Keratinocyte (primary cell): ENCODE data around the gene SMARCAL1. TPM values are rescaled to one million over a fixed set of nuclear protein-coding genes. Genes with fewer than 3 reads are reported as not detected.

ENCODE experiments used
- DNase-seq: peaks from one replicate; pipeline ENCODE4 v3.0.0-alpha.2; 2011; ENCODE audit warnings: low read depth, missing footprints, low spot score
- FAIRE-seq: peaks from 2 replicates; lab custom pipeline; 2011; peaks lifted over from hg19 to GRCh38; lab: Jason Lieb, UNC
- H2AFZ ChIP-seq: 2 replicates; pipeline ENCODE4 v1.6.0; 2012; ENCODE audit warnings: low read length, control low read depth, inconsistent platforms; ENCODE audit not compliant: control insufficient read depth
- H3K27ac ChIP-seq: 2 replicates; pipeline ENCODE4 v1.5.1; 2011; ENCODE audit warnings: low read length; ENCODE audit not compliant: control insufficient read depth, insufficient read depth
- H3K27me3 ChIP-seq: 3 replicates; pipeline ENCODE4 v1.6.0; 2011; ENCODE audit warnings: low read length; ENCODE audit not compliant: control insufficient read depth, insufficient read depth; ENCODE audit errors: extremely low read depth
- H3K36me3 ChIP-seq, 2 experiments: 2 replicates in 1 of 2; 3 replicates in 1 of 2; pipeline ENCODE4 v1.5.1; 2011; ENCODE audit warnings: low read length in 2 of 2, mild to moderate bottlenecking in 1 of 2; ENCODE audit not compliant: control insufficient read depth in 2 of 2, insufficient read depth in 2 of 2; ENCODE audit errors: extremely low read depth in 1 of 2
- H3K4me1 ChIP-seq: 3 replicates; pipeline ENCODE4 v1.5.1; 2011; ENCODE audit warnings: low read length; ENCODE audit not compliant: control insufficient read depth, insufficient read depth; ENCODE audit errors: extremely low read depth
- H3K4me2 ChIP-seq: 3 replicates; pipeline ENCODE4 v1.6.0; 2011; ENCODE audit warnings: low read depth, low read length; ENCODE audit not compliant: control insufficient read depth, insufficient read depth; ENCODE audit errors: extremely low read depth
- H3K4me3 ChIP-seq, 3 experiments: fragments of 200-600 bp in 1 of 3; sonication (generic) in 1 of 3; 2 replicates in 2 of 3; 3 replicates in 1 of 3; pipeline ENCODE4 v1.5.1; 2011 to 2016; ENCODE audit warnings: low read length in 3 of 3, mild to moderate bottlenecking in 3 of 3, control low read depth in 2 of 3, inconsistent platforms in 1 of 3, low read depth in 1 of 3, mixed read lengths in 1 of 3, mixed run types in 1 of 3, moderate library complexity in 1 of 3; ENCODE audit not compliant: control insufficient read depth in 2 of 3, insufficient read depth in 2 of 3; ENCODE audit errors: extremely low read depth in 1 of 3
- H3K79me2 ChIP-seq: 2 replicates; pipeline ENCODE4 v1.6.0; 2012; ENCODE audit warnings: low read length; ENCODE audit not compliant: control insufficient read depth, insufficient read depth
- H3K9ac ChIP-seq: 3 replicates; pipeline ENCODE4 v1.6.0; 2011; ENCODE audit warnings: low read length; ENCODE audit not compliant: control insufficient read depth, insufficient read depth; ENCODE audit errors: extremely low read depth
- H3K9me1 ChIP-seq: 3 replicates; pipeline ENCODE4 v1.6.0; 2011; ENCODE audit warnings: low read length; ENCODE audit not compliant: control insufficient read depth, insufficient read depth; ENCODE audit errors: extremely low read depth
- H3K9me3 ChIP-seq: 2 replicates; pipeline ENCODE4 v1.5.1; 2012; ENCODE audit warnings: low read depth, low read length; ENCODE audit not compliant: control insufficient read depth
- H4K20me1 ChIP-seq: 3 replicates; pipeline ENCODE4 v1.6.0; 2011; ENCODE audit warnings: low read length; ENCODE audit not compliant: control insufficient read depth, insufficient read depth; ENCODE audit errors: extremely low read depth
- CTCF ChIP-seq, 3 experiments: IDR thresholded peaks in 1 of 3; conservative IDR thresholded peaks in 1 of 3; optimal IDR thresholded peaks in 1 of 3; 2 replicates in 2 of 3; 3 replicates in 1 of 3; pipeline versions ENCODE3 to v1.5.1; 2011; ENCODE audit warnings: low read length in 3 of 3, mild to moderate bottlenecking in 3 of 3, moderate library complexity in 2 of 3, control low read depth in 1 of 3, inconsistent platforms in 1 of 3; ENCODE audit not compliant: insufficient read depth in 2 of 3; ENCODE audit errors: extremely low read depth in 1 of 3
- EZH2 ChIP-seq: IDR thresholded peaks from one replicate; pipeline ENCODE4 v1.6.1; 2012; ENCODE audit warnings: inconsistent platforms, mild to moderate bottlenecking, low read length, moderate library complexity
- dilution Hi-C: fragments of 300-500 bp; cut with MboI; formaldehyde crosslinking; loops from one replicate; pipeline ENCODE4 v1.7.0; 2020; ENCODE audit warnings: low sequenced_read_pairs; ENCODE audit not compliant: extremely low pct_ligation_motif_present
- polyA plus RNA-seq, 5 experiments: library from polyadenylated mRNA; depleted of rRNA in 3 of 5; stranded (reverse) in 3 of 5; stranded (forward) in 1 of 5; unstranded in 1 of 5; fragments of >200 nt; gene quantifications; 1 replicate in 1 of 5; 2 replicates in 3 of 5; 3 replicates in 1 of 5; pipeline versions ENCODE4 v1.2.1 to v1.2.3, GENCODE V29; 2011 to 2012; ENCODE audit warnings: missing spikeins in 2 of 5, low read depth in 1 of 5, low replicate concordance in 1 of 5

Gene SMARCAL1
- polyA plus RNA-seq, 1 donor (not counting 4 experiments of a cell fraction or from before 2014, with no cell fraction given), result 26.3 TPM

- FAIRE-seq (no peak), DNase-seq (no peak)
- Histone ChIP-seq H3K9me1 (no peaks in the 10 kb centered on the region), H3K9me3 (no peaks in the 10 kb centered on the region), H3K27me3 (no peaks in the 10 kb centered on the region), H3K4me2 (no peak overlapping the region), H3K4me1 (no peaks in the 10 kb centered on the region), H3K36me3 (peaks cover 1 to 8% of the 10 kb centered on the region in 2 experiments), H3K9ac (no peak overlapping the region), H2AFZ (no peak overlapping the region), H3K27ac (no peak overlapping the region), H3K4me3 (no peak overlapping the region), H4K20me1 (no peaks in the 10 kb centered on the region), H3K79me2 (no peaks in the 10 kb centered on the region)
- dilution Hi-C loops, result no loop called here
- TF ChIP-seq CTCF (optimal IDR thresholded peaks at IDR 0.05 in 1 of 3, IDR thresholded peaks at IDR 0.05 in 1 of 3, conservative IDR thresholded peaks at IDR 0.05 in 1 of 3; ENCODE audit: extremely low read depth in 1 of 3, insufficient read depth in 2 of 3, low read length in 3 of 3) (no peak), EZH2 (no peak)
These were observed 110.7 kb downstream of the SMARCAL1 start for GRCh38 chr2:216522892-216523502.

GRCh38 chr2:216525972-216526371, 113.7 kb downstream of the SMARCAL1 start:
- Histone ChIP-seq H3K9me3 (no peaks in the 10 kb centered on the region), H3K9ac (no peak overlapping the region), H3K9me1 (no peaks in the 10 kb centered on the region), H3K27me3 (no peaks in the 10 kb centered on the region), H3K79me2 (no peaks in the 10 kb centered on the region), H4K20me1 (no peaks in the 10 kb centered on the region), H3K4me2 (no peak overlapping the region), H2AFZ (no peak overlapping the region), H3K27ac (no peak overlapping the region), H3K36me3 (peaks cover 0 to 3% of the 10 kb centered on the region in 2 experiments), H3K4me1 (no peaks in the 10 kb centered on the region), H3K4me3 (no peak overlapping the region)
- DNase-seq (no peak), FAIRE-seq (no peak)
- dilution Hi-C loops, result no loop called here
- TF ChIP-seq EZH2, result no peak
- no peak for TF ChIP-seq CTCF (optimal IDR thresholded peaks at IDR 0.05 in 1 of 3, IDR thresholded peaks at IDR 0.05 in 1 of 3, conservative IDR thresholded peaks at IDR 0.05 in 1 of 3; ENCODE audit: extremely low read depth in 1 of 3, insufficient read depth in 2 of 3, low read length in 3 of 3)
